HepG2 (cell line): ENCODE results near the gene LMAN2. TPM values are rescaled to one million over a fixed set of nuclear protein-coding genes. Genes with fewer than 3 reads are reported as not detected.

Experiments
- EED ChIP-seq: sonication (generic); formaldehyde crosslinking; IDR thresholded peaks from 2 replicates; pipeline ENCODE4 v1.5.0; 2020; ENCODE audit warnings: mild to moderate bottlenecking, missing genetic modification reagents
- EHMT2 ChIP-seq: fragments of 200-600 bp; sonication (generic); IDR thresholded peaks from 2 replicates; pipeline ENCODE4 v1.7.0; 2017; ENCODE audit warnings: antibody characterized with exemption, low read depth, low read length, borderline replicate concordance
- ESRRA ChIP-seq: sonication (generic); formaldehyde crosslinking; IDR thresholded peaks from 2 replicates; pipeline ENCODE4 v1.5.1; 2020; ENCODE audit warnings: mild to moderate bottlenecking, low read depth, missing genetic modification reagents
- HIVEP1 ChIP-seq: sonication (generic); formaldehyde crosslinking; IDR thresholded peaks from 2 replicates; pipeline ENCODE4 v1.4.0; 2020; ENCODE audit warnings: mild to moderate bottlenecking, missing genetic modification reagents
- MTF1 ChIP-seq: sonication (generic); formaldehyde crosslinking; IDR thresholded peaks from 2 replicates; pipeline ENCODE4 v1.5.0; 2020; ENCODE audit warnings: missing genetic modification reagents
- MTF2 ChIP-seq: sonication (generic); formaldehyde crosslinking; IDR thresholded peaks from 2 replicates; pipeline ENCODE4 v1.5.0; 2020; ENCODE audit warnings: missing genetic modification reagents, borderline replicate concordance
- ZFP36 ChIP-seq: fragments of 150-350 bp; IDR thresholded peaks from 2 replicates; pipeline ENCODE4 v1.6.1; 2018; ENCODE audit warnings: borderline replicate concordance, low read length, low read depth; ENCODE audit not compliant: partially characterized antibody
- ZNF451 ChIP-seq: sonication (generic); formaldehyde crosslinking; IDR thresholded peaks from 2 replicates; pipeline ENCODE4 v1.5.0; 2020; ENCODE audit warnings: mild to moderate bottlenecking, missing genetic modification reagents
- ZNF724P ChIP-seq: sonication (generic); formaldehyde crosslinking; IDR thresholded peaks from 2 replicates; pipeline ENCODE4 v1.8.0; 2022; ENCODE audit warnings: missing genetic modification reagents, borderline replicate concordance
- ZNF878 ChIP-seq: sonication (generic); formaldehyde crosslinking; IDR thresholded peaks from 2 replicates; pipeline ENCODE4 v1.8.1; 2023; ENCODE audit warnings: mild to moderate bottlenecking, missing genetic modification reagents, moderate library complexity
- polyA plus RNA-seq, 8 experiments: library from polyadenylated mRNA; depleted of rRNA in 3 of 8; stranded (reverse) in 7 of 8; unstranded in 1 of 8; fragments of >200 nt; fragmentation: Illumina TruSeq in 4 of 8; extraction: Trizol in 4 of 8; gene quantifications; 2 replicates each; pipeline versions ENCODE4 v1.2.1 to v1.2.3, GENCODE V29; 2011 to 2016; ENCODE audit warnings: low read depth in 4 of 8, missing spikeins in 1 of 8, mixed read lengths in 1 of 8; ENCODE audit not compliant: insufficient read depth in 1 of 8
- total RNA-seq, 5 experiments: library from RNA; depleted of rRNA; stranded (reverse); fragments of >200 nt; fragmentation: Illumina TruSeq; extraction: Trizol; gene quantifications; 2 replicates each; pipeline ENCODE4 v1.2.3, GENCODE V29; 2016; ENCODE audit warnings: low read depth in 1 of 5
- TF ChIP-seq, protein P1 (sequence below): sonication (generic); formaldehyde crosslinking; IDR thresholded peaks from 2 replicates; pipeline ENCODE4 v1.4.0; 2020; ENCODE audit warnings: missing genetic modification reagents
- TF ChIP-seq, protein P2 (sequence below): sonication (generic); formaldehyde crosslinking; IDR thresholded peaks from 2 replicates; pipeline ENCODE4 v1.4.0; 2020; ENCODE audit warnings: mild to moderate bottlenecking, missing genetic modification reagents
- TF ChIP-seq, protein P3 (sequence below): sonication (generic); formaldehyde crosslinking; conservative IDR thresholded peaks from 2 replicates; pipeline ENCODE4 v1.4.0; 2020; ENCODE audit warnings: missing genetic modification reagents
- TF ChIP-seq, protein P4 (sequence below): sonication (generic); formaldehyde crosslinking; IDR thresholded peaks from 2 replicates; pipeline ENCODE4 v1.4.0; 2020; ENCODE audit warnings: missing genetic modification reagents, borderline replicate concordance
- TF ChIP-seq, protein P5 (sequence below): sonication (generic); formaldehyde crosslinking; IDR thresholded peaks from 2 replicates; pipeline ENCODE4 v1.4.0; 2020; ENCODE audit warnings: missing genetic modification reagents
- TF ChIP-seq, protein P6 (sequence below): sonication (generic); formaldehyde crosslinking; IDR thresholded peaks from 2 replicates; pipeline ENCODE4 v1.4.0; 2020; ENCODE audit warnings: missing genetic modification reagents, borderline replicate concordance

The LMAN2 gene
- total and polyA plus RNA-seq, 2 of the 13 experiments (the other 11 are each of a cell fraction or from before 2014, with no cell fraction given), result 191 to 197 TPM

DNA sequence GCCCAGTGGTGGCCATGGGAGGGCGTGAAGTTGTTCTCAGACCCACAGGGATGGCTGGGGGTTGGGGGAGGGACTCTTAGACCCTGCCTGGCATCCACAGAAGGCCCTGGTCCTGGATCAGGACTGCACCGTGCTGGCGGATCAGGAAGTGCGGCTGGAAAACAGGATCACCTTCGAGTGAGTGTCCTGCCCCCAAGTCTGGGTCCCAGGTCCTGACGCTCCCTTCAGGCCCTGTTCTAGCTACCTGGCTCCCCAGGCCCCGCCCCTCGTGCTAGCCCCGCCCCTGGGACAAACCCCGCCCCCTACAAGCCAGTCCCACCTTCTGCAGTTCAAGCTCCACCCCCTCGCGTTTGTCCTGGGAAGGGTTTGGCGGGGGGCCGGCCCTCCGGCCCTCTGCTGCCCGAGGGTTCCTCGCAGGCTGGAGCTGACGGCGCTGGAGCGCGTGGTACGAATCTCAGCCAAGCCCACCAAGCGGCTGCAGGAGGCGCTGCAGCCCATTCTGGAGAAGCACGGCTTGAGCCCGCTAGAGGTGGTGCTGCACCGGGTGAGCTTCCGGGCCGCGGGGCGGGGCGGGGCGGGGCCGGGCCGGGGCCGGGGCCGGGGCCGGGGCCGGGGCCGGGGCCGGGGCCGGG lies 19.1 kb upstream of the LMAN2 start (continued):
- TF ChIP-seq ESRRA (CRISPR knock-in tag) (no peak), MTF1 (CRISPR knock-in tag) (no peak), ZNF724P (CRISPR knock-in tag) (0 out of 2 replicates have a peak, but pooled peaks have one; percentile 62), EED (CRISPR knock-in tag) (no peak), MTF2 (CRISPR knock-in tag) (no peak; the same call in 1 of the 2 replicates), ZNF878 (no peak), EHMT2 (no peak), HIVEP1 (CRISPR knock-in tag) (no peak), ZNF451 (0 out of 2 replicates have a peak, but pooled peaks have one; percentile 84), ZFP36 (no peak)
- TF ChIP-seq, protein P1, sequence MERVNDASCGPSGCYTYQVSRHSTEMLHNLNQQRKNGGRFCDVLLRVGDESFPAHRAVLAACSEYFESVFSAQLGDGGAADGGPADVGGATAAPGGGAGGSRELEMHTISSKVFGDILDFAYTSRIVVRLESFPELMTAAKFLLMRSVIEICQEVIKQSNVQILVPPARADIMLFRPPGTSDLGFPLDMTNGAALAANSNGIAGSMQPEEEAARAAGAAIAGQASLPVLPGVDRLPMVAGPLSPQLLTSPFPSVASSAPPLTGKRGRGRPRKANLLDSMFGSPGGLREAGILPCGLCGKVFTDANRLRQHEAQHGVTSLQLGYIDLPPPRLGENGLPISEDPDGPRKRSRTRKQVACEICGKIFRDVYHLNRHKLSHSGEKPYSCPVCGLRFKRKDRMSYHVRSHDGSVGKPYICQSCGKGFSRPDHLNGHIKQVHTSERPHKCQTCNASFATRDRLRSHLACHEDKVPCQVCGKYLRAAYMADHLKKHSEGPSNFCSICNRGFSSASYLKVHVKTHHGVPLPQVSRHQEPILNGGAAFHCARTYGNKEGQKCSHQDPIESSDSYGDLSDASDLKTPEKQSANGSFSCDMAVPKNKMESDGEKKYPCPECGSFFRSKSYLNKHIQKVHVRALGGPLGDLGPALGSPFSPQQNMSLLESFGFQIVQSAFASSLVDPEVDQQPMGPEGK (CRISPR knock-in tag), result peak; percentile 53; the same call in 1 of the 2 replicates
- TF ChIP-seq, protein P2, sequence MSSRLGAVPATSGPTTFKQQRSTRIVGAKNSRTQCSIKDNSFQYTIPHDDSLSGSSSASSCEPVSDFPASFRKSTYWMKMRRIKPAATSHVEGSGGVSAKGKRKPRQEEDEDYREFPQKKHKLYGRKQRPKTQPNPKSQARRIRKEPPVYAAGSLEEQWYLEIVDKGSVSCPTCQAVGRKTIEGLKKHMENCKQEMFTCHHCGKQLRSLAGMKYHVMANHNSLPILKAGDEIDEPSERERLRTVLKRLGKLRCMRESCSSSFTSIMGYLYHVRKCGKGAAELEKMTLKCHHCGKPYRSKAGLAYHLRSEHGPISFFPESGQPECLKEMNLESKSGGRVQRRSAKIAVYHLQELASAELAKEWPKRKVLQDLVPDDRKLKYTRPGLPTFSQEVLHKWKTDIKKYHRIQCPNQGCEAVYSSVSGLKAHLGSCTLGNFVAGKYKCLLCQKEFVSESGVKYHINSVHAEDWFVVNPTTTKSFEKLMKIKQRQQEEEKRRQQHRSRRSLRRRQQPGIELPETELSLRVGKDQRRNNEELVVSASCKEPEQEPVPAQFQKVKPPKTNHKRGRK, result no peak
- TF ChIP-seq, protein P3, sequence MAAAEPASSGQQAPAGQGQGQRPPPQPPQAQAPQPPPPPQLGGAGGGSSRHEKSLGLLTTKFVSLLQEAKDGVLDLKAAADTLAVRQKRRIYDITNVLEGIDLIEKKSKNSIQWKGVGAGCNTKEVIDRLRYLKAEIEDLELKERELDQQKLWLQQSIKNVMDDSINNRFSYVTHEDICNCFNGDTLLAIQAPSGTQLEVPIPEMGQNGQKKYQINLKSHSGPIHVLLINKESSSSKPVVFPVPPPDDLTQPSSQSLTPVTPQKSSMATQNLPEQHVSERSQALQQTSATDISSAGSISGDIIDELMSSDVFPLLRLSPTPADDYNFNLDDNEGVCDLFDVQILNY, result no peak
- TF ChIP-seq, protein P4, sequence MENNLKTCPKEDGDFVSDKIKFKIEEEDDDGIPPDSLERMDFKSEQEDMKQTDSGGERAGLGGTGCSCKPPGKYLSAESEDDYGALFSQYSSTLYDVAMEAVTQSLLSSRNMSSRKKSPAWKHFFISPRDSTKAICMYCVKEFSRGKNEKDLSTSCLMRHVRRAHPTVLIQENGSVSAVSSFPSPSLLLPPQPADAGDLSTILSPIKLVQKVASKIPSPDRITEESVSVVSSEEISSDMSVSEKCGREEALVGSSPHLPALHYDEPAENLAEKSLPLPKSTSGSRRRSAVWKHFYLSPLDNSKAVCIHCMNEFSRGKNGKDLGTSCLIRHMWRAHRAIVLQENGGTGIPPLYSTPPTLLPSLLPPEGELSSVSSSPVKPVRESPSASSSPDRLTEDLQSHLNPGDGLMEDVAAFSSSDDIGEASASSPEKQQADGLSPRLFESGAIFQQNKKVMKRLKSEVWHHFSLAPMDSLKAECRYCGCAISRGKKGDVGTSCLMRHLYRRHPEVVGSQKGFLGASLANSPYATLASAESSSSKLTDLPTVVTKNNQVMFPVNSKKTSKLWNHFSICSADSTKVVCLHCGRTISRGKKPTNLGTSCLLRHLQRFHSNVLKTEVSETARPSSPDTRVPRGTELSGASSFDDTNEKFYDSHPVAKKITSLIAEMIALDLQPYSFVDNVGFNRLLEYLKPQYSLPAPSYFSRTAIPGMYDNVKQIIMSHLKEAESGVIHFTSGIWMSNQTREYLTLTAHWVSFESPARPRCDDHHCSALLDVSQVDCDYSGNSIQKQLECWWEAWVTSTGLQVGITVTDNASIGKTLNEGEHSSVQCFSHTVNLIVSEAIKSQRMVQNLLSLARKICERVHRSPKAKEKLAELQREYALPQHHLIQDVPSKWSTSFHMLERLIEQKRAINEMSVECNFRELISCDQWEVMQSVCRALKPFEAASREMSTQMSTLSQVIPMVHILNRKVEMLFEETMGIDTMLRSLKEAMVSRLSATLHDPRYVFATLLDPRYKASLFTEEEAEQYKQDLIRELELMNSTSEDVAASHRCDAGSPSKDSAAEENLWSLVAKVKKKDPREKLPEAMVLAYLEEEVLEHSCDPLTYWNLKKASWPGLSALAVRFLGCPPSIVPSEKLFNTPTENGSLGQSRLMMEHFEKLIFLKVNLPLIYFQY (CRISPR knock-in tag), result peak; percentile 91
- TF ChIP-seq, protein P5, sequence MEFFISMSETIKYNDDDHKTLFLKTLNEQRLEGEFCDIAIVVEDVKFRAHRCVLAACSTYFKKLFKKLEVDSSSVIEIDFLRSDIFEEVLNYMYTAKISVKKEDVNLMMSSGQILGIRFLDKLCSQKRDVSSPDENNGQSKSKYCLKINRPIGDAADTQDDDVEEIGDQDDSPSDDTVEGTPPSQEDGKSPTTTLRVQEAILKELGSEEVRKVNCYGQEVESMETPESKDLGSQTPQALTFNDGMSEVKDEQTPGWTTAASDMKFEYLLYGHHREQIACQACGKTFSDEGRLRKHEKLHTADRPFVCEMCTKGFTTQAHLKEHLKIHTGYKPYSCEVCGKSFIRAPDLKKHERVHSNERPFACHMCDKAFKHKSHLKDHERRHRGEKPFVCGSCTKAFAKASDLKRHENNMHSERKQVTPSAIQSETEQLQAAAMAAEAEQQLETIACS (CRISPR knock-in tag), result no peak
- TF ChIP-seq, protein P6, sequence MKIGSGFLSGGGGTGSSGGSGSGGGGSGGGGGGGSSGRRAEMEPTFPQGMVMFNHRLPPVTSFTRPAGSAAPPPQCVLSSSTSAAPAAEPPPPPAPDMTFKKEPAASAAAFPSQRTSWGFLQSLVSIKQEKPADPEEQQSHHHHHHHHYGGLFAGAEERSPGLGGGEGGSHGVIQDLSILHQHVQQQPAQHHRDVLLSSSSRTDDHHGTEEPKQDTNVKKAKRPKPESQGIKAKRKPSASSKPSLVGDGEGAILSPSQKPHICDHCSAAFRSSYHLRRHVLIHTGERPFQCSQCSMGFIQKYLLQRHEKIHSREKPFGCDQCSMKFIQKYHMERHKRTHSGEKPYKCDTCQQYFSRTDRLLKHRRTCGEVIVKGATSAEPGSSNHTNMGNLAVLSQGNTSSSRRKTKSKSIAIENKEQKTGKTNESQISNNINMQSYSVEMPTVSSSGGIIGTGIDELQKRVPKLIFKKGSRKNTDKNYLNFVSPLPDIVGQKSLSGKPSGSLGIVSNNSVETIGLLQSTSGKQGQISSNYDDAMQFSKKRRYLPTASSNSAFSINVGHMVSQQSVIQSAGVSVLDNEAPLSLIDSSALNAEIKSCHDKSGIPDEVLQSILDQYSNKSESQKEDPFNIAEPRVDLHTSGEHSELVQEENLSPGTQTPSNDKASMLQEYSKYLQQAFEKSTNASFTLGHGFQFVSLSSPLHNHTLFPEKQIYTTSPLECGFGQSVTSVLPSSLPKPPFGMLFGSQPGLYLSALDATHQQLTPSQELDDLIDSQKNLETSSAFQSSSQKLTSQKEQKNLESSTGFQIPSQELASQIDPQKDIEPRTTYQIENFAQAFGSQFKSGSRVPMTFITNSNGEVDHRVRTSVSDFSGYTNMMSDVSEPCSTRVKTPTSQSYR (CRISPR knock-in tag), result no peak
